Myometrial cell (primary cell): ENCODE results near the gene KLHDC8B. TPM values are rescaled to one million over a fixed set of nuclear protein-coding genes. Genes with fewer than 3 reads are reported as not detected.

Source experiments
- total RNA-seq: library from RNA; depleted of rRNA; stranded (reverse); fragments of >200 nt; gene quantifications from 2 replicates; pipeline ENCODE4 v1.2.3, GENCODE V29; 2015

Gene KLHDC8B
- 13.5 and 17.7 TPM in 2 replicates for total RNA-seq

GRCh38 chr3:49171119-49171774, at the start of gene KLHDC8B:
TSS of gene KLHDC8B (plus strand) at chr3:49171598. CDS start at chr3:49172770, 1,172 bp downstream.

GRCh38 chr3:49132437-49133225, 38.8 kb upstream of the KLHDC8B start, which contains the start of gene LAMB2:
TSS of gene LAMB2 (minus strand) at chr3:49133050. CDS start at chr3:49132867, 183 bp downstream.

DNA sequence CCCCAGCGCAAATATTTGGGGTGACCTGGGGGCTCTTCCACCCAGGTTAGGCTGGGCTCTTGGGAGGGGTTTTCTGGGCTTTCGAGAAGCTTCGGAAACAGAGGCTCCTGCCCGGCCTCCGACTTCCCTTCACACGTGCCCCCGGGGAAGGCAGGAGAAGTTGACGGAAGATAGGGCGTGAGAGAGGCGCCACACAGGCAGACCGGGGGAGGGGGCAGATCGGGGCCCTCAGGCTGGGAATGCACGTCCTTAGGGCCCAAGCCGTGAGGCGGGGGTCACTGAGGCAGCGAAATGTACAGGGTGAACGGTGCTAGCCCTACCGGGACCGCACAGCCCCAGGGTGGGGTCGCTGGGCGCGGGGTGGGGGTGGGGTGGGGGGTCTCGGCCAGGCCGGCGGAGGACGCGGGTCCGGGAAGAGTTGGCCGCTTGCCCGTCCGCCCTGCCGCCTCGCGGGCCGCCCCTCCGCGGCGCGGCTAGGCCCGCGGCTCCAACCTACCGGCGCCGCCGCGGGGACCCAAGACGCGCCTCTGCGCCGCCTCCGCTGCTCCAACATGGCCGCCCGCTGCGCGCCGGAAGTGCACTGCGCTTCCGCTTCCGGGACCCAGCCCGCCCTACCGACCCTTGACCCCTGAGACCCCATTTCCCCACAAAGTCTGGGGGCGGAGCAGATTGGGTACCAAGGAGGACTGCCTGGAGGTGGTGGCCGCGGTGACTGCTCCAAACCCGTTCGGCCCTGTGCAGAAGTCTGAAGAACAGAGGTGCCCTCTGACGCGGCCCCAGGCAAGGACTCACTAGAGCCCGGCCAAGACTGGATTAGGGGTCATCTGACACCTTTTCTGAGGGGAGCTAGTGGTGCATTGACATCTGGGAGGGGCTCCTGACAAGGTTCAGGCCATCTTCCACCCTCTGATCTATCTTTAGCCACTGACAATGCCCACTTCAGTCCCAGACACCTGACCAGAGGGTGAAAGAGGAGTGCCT, 5.3 kb upstream of the KLHDC8B start, which contains the start of gene CCDC71:
TSS of gene CCDC71 (minus strand) at position 561 of the 981 bp plus-strand sequence. CDS start 2,123 bp downstream, outside the sequence.

Other genes starting within 250 kb of the KLHDC8B start
- gene P4HTM, start 181.4 kb upstream of the KLHDC8B start, total RNA-seq, result 18.6 and 45.3 TPM in 2 replicates
- 65.4 and 78.0 TPM in 2 replicates for gene WDR6, start 164.2 kb upstream of the KLHDC8B start, total RNA-seq
- 73.7 and 76.4 TPM in 2 replicates for gene DALRD3, start 153.0 kb upstream of the KLHDC8B start, total RNA-seq
- 157 and 201 TPM in 2 replicates for gene NDUFAF3, start 149.5 kb upstream of the KLHDC8B start, total RNA-seq
- gene IMPDH2, start 142.2 kb upstream of the KLHDC8B start, total RNA-seq, result 293 and 325 TPM in 2 replicates
- 59.0 and 107 TPM in 2 replicates for gene QRICH1, start 77.5 kb upstream of the KLHDC8B start, total RNA-seq
- 328 and 334 TPM in 2 replicates for gene QARS1, start 66.8 kb upstream of the KLHDC8B start, total RNA-seq
- 44.8 and 47.3 TPM in 2 replicates for gene USP19, start 50.8 kb upstream of the KLHDC8B start, total RNA-seq
- gene LAMB2, start 38.5 kb upstream of the KLHDC8B start, total RNA-seq, result 358 and 359 TPM in 2 replicates
- 31.9 and 41.5 TPM in 2 replicates for gene CCDC71, start 5.3 kb upstream of the KLHDC8B start, total RNA-seq
- 0.71 and 1.7 TPM in 2 replicates for gene C3orf62, start 105.6 kb downstream of the KLHDC8B start, total RNA-seq
- 9.8 and 9.9 TPM in 2 replicates for gene USP4, start 168.5 kb downstream of the KLHDC8B start, total RNA-seq
- gene GPX1, start 186.8 kb downstream of the KLHDC8B start, total RNA-seq, result 712 and 893 TPM in 2 replicates
- gene RHOA, start 240.4 kb downstream of the KLHDC8B start, total RNA-seq, result 645 and 802 TPM in 2 replicates
- gene TCTA, start 240.8 kb downstream of the KLHDC8B start, total RNA-seq, result 22.5 and 45.3 TPM in 2 replicates